ENCODE results near the gene NDUFB4.
"Not testable (repeated sequence)": the region's sequence is repeated elsewhere in the genome, so short reads cannot be mapped to it uniquely, and the experiment has no call there.

NDUFB4 gene

GRCh38 chr3:120572027-120572426, 24.1 kb upstream of the NDUFB4 start:
- DNase-seq, result no peak

- no peak for DNase-seq
These were observed 8.7 kb upstream of the NDUFB4 start for GRCh38 chr3:120587332-120587975.

- DNase-seq, result no peak
These were observed 384 bp upstream of the NDUFB4 start for GRCh38 chr3:120595788-120596115.

GRCh38 chr3:120596853-120597223, 702 bp downstream of the NDUFB4 start:
- no peak for DNase-seq

GRCh38 chr3:120597445-120598049, 1.4 kb downstream of the NDUFB4 start:
- no peak for DNase-seq

GRCh38 chr3:120599211-120599610, 3.1 kb downstream of the NDUFB4 start:
- no peak for DNase-seq

- DNase-seq, result no peak
These were observed 5.4 kb downstream of the NDUFB4 start for GRCh38 chr3:120601554-120601953.

GRCh38 chr3:120602682-120603081, 6.5 kb downstream of the NDUFB4 start:
- DNase-seq, result no peak

GRCh38 chr3:120604382-120604781, 8.2 kb downstream of the NDUFB4 start:
- DNase-seq, result no peak

- no peak for DNase-seq
These were observed 8.6 kb downstream of the NDUFB4 start for GRCh38 chr3:120604784-120605183.

- no peak for DNase-seq
These were observed 12.4 kb downstream of the NDUFB4 start for GRCh38 chr3:120608506-120608905.

- DNase-seq, result no peak
These were observed 18.6 kb downstream of the NDUFB4 start for GRCh38 chr3:120614765-120615164.

GRCh38 chr3:120615847-120616609, 19.9 kb downstream of the NDUFB4 start:
- no peak for DNase-seq

- not testable (repeated sequence) for DNase-seq
These were observed 20.6 kb downstream of the NDUFB4 start for GRCh38 chr3:120616745-120617144.

GRCh38 chr3:120622457-120622856, 26.3 kb downstream of the NDUFB4 start:
- DNase-seq, result no peak

- no peak for DNase-seq
These were observed 27.0 kb downstream of the NDUFB4 start for GRCh38 chr3:120622870-120623726.

- no peak for DNase-seq
These were observed 27.6 kb downstream of the NDUFB4 start for GRCh38 chr3:120623727-120624093.

- DNase-seq, result no peak
These were observed 29.0 kb downstream of the NDUFB4 start for GRCh38 chr3:120625159-120625586.

- DNase-seq, result no peak
These were observed 38.4 kb downstream of the NDUFB4 start for GRCh38 chr3:120634539-120634938.

GRCh38 chr3:120636795-120637401, 40.8 kb downstream of the NDUFB4 start:
- DNase-seq, result no peak

GRCh38 chr3:120637851-120638559, 41.9 kb downstream of the NDUFB4 start:
- DNase-seq, result no peak

- not testable (repeated sequence) for DNase-seq
These were observed 42.7 kb downstream of the NDUFB4 start for GRCh38 chr3:120638820-120639219.

All from NCI-H510A (cell line).